ENCODE data around the gene KLHDC3.

GRCh38 chr6:42984924-42985475 lies 29.0 kb upstream of the KLHDC3 start:
- TF ChIP-seq CTCF (IDR thresholded peaks at IDR 0.05) (no peak), POLR2AphosphoS5 (IDR thresholded peaks at IDR 0.05) (no peak), EP300 (IDR thresholded peaks at IDR 0.05) (no peak)
